ENCODE data around the gene TENT5A.

GRCh38 chr6:81750681-81751387 lies 1.6 kb downstream of the TENT5A start:
- TF ChIP-seq, protein P1, sequence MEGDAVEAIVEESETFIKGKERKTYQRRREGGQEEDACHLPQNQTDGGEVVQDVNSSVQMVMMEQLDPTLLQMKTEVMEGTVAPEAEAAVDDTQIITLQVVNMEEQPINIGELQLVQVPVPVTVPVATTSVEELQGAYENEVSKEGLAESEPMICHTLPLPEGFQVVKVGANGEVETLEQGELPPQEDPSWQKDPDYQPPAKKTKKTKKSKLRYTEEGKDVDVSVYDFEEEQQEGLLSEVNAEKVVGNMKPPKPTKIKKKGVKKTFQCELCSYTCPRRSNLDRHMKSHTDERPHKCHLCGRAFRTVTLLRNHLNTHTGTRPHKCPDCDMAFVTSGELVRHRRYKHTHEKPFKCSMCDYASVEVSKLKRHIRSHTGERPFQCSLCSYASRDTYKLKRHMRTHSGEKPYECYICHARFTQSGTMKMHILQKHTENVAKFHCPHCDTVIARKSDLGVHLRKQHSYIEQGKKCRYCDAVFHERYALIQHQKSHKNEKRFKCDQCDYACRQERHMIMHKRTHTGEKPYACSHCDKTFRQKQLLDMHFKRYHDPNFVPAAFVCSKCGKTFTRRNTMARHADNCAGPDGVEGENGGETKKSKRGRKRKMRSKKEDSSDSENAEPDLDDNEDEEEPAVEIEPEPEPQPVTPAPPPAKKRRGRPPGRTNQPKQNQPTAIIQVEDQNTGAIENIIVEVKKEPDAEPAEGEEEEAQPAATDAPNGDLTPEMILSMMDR (IDR thresholded peaks at IDR 0.05): no peak
- TF ChIP-seq POLR2A (IDR thresholded peaks at IDR 0.05): no peak

Data from uterus (tissue), 2 donors.